HL-60 (cell line): Measurements from ENCODE around the gene HS3ST5.

Source experiments
- DNase-seq, 2 experiments: peaks; one replicate each; pipeline ENCODE4 v3.0.0-alpha.2; 2010 to 2020; ENCODE audit warnings: low read depth in 1 of 2, low spot score in 1 of 2
- H3K27ac ChIP-seq: fragments of 250-450 bp; sonication (Bioruptor Pico); replicated peaks from 2 replicates; pipeline ENCODE4 v1.5.1; 2020; ENCODE audit warnings: mild to moderate bottlenecking, moderate library complexity
- H3K27me3 ChIP-seq: fragments of 250-450 bp; sonication (Bioruptor Pico); 2 replicates; pipeline ENCODE4 v1.5.1; 2021; ENCODE audit warnings: mild to moderate bottlenecking, moderate library complexity; ENCODE audit not compliant: insufficient read depth, poor library complexity, severe bottlenecking
- H3K4me3 ChIP-seq: replicated peaks from 2 replicates; pipeline ENCODE4 v1.5.1; 2011; ENCODE audit warnings: mild to moderate bottlenecking, control low read depth, low read length; ENCODE audit not compliant: insufficient read depth
- GABPA ChIP-seq: IDR thresholded peaks from 2 replicates; pipeline ENCODE4 v1.6.1; 2012; ENCODE audit warnings: low read depth
- POLR2AphosphoS5 ChIP-seq: IDR thresholded peaks from 2 replicates; pipeline ENCODE4 v1.6.1; 2012; ENCODE audit warnings: low read depth
- SPI1 ChIP-seq: IDR thresholded peaks from 2 replicates; pipeline ENCODE4 v1.6.1; 2012; ENCODE audit warnings: low read depth, mild to moderate bottlenecking, borderline replicate concordance
- TF ChIP-seq, protein P1 (sequence below): IDR thresholded peaks from 2 replicates; pipeline ENCODE4 v1.6.1; 2012; ENCODE audit warnings: low read depth; ENCODE audit not compliant: insufficient replicate concordance
- TF ChIP-seq, protein P2 (sequence below): IDR thresholded peaks from one replicate; pipeline ENCODE4 v1.5.1; 2011; ENCODE audit warnings: low read length, control low read depth, inconsistent platforms; ENCODE audit not compliant: insufficient read depth

The HS3ST5 gene

DNA sequence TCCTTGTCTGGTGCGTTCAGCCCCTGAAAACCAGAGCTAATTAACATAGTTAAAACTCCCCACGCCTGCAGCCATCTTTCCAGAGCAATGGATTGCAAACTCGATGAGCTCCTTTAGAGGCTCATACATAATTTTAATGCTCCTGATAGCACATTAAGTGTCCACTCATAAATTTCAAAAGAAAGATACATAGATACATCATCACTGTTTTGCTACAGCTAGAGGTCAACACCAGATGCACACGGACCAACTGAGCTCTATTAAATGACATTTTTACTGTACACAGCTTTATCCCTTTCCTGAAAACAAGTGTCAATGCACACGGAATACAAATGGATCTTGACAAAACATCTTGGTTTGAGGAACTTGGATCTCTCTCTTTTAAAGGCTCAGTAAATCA, 280.6 kb downstream of the HS3ST5 start:
- Histone ChIP-seq H3K4me3 (no peak overlapping the region), H3K27me3 (no peaks in the 10 kb centered on the region), H3K27ac (no peak overlapping the region)
- TF ChIP-seq, protein P1, sequence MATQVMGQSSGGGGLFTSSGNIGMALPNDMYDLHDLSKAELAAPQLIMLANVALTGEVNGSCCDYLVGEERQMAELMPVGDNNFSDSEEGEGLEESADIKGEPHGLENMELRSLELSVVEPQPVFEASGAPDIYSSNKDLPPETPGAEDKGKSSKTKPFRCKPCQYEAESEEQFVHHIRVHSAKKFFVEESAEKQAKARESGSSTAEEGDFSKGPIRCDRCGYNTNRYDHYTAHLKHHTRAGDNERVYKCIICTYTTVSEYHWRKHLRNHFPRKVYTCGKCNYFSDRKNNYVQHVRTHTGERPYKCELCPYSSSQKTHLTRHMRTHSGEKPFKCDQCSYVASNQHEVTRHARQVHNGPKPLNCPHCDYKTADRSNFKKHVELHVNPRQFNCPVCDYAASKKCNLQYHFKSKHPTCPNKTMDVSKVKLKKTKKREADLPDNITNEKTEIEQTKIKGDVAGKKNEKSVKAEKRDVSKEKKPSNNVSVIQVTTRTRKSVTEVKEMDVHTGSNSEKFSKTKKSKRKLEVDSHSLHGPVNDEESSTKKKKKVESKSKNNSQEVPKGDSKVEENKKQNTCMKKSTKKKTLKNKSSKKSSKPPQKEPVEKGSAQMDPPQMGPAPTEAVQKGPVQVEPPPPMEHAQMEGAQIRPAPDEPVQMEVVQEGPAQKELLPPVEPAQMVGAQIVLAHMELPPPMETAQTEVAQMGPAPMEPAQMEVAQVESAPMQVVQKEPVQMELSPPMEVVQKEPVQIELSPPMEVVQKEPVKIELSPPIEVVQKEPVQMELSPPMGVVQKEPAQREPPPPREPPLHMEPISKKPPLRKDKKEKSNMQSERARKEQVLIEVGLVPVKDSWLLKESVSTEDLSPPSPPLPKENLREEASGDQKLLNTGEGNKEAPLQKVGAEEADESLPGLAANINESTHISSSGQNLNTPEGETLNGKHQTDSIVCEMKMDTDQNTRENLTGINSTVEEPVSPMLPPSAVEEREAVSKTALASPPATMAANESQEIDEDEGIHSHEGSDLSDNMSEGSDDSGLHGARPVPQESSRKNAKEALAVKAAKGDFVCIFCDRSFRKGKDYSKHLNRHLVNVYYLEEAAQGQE: no peak
- DNase-seq: no peak

DNA sequence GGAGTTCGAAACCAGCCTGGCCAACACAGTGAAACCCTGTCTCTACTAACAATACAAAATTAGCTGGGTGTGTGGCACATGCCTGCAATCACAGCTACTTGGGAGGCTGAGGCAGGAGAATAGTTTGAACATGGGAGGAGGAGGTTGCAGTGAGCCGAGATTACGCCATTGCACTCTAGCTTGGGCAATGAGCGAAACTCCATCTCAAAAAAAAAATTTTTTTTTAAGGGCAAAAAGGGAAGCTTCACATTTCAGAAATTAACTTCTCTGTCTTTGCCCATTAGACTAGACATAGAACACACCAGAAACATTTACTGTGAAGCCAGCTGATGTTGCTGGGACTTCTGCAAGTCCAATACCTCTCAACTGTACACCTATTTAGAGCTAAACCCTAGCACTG, 281.1 kb downstream of the HS3ST5 start:
- H3K4me3 ChIP-seq: no peak overlapping the region
- H3K27me3 ChIP-seq: no peaks in the 10 kb centered on the region
- peak in 1 of 2 experiments; percentile 41 for DNase-seq
- TF ChIP-seq, protein P2, sequence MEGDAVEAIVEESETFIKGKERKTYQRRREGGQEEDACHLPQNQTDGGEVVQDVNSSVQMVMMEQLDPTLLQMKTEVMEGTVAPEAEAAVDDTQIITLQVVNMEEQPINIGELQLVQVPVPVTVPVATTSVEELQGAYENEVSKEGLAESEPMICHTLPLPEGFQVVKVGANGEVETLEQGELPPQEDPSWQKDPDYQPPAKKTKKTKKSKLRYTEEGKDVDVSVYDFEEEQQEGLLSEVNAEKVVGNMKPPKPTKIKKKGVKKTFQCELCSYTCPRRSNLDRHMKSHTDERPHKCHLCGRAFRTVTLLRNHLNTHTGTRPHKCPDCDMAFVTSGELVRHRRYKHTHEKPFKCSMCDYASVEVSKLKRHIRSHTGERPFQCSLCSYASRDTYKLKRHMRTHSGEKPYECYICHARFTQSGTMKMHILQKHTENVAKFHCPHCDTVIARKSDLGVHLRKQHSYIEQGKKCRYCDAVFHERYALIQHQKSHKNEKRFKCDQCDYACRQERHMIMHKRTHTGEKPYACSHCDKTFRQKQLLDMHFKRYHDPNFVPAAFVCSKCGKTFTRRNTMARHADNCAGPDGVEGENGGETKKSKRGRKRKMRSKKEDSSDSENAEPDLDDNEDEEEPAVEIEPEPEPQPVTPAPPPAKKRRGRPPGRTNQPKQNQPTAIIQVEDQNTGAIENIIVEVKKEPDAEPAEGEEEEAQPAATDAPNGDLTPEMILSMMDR: no peak
- TF ChIP-seq, protein P1: no peak
- TF ChIP-seq GABPA: no peak
- TF ChIP-seq POLR2AphosphoS5: no peak
- no peak overlapping the region for H3K27ac ChIP-seq

DNA sequence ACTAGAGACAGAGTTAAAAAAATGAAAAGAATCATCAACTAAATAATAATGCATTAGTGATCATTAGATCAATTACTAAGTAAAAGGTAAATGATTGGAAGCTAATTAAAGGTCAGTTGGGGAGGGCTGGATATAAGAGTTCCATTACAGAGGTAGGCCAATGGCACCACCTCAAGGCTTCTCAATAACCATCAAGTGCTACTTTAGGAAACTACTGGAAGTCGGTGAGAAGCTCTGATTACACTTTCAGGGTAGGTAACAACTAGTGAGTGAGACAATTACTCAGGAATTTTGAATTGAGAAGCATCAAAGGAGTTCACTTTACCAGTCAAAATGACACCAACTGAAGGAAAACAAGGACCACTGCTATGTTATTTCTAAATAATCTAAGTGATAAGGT, 281.7 kb downstream of the HS3ST5 start:
- Histone ChIP-seq H3K27ac (no peak overlapping the region), H3K4me3 (no peak overlapping the region), H3K27me3 (no peaks in the 10 kb centered on the region)
- DNase-seq: no peak
- TF ChIP-seq GABPA: no peak
- TF ChIP-seq, protein P2: no peak
- TF ChIP-seq, protein P1: no peak
- TF ChIP-seq POLR2AphosphoS5: no peak
- TF ChIP-seq SPI1: no peak

DNA sequence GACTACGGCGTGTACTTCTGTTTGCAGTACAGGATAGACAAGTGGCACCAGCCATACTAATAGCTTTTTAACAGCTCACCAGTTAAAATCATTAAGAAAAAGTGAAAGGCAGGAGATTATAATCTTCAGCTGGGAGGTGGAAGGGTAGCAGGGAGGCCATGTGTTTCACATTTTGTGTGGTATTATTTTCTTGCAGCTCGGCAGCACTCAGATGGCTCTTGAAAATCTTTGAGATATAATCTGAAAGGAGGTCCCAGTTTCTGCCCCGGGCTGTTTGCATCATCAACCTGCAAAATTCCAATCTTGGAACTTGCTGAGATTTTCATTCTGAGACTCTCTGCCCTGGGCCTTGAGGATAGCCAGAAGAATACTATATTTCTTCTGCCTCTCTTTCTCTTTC, 284.4 kb downstream of the HS3ST5 start:
- TF ChIP-seq POLR2AphosphoS5 (no peak), GABPA (no peak), SPI1 (no peak)
- TF ChIP-seq, protein P1: no peak
- TF ChIP-seq, protein P2: no peak
- no peak overlapping the region for H3K27ac ChIP-seq
- DNase-seq: no peak
- no peaks in the 10 kb centered on the region for H3K27me3 ChIP-seq
- no peak overlapping the region for H3K4me3 ChIP-seq
